Activated naive CD8-positive, alpha-beta T cell treated with anti-CD3 and anti-CD28 coated beads, Interleukin-2, amount 50 U/mL, for 16 hours (primary cell): ENCODE measurements around the gene GEMIN7.

ENCODE experiments used
- DNase-seq: peaks from one replicate; pipeline ENCODE4 v3.0.0-alpha.2; 2020; ENCODE audit warnings: low read depth, low spot score

GEMIN7 gene

DNA sequence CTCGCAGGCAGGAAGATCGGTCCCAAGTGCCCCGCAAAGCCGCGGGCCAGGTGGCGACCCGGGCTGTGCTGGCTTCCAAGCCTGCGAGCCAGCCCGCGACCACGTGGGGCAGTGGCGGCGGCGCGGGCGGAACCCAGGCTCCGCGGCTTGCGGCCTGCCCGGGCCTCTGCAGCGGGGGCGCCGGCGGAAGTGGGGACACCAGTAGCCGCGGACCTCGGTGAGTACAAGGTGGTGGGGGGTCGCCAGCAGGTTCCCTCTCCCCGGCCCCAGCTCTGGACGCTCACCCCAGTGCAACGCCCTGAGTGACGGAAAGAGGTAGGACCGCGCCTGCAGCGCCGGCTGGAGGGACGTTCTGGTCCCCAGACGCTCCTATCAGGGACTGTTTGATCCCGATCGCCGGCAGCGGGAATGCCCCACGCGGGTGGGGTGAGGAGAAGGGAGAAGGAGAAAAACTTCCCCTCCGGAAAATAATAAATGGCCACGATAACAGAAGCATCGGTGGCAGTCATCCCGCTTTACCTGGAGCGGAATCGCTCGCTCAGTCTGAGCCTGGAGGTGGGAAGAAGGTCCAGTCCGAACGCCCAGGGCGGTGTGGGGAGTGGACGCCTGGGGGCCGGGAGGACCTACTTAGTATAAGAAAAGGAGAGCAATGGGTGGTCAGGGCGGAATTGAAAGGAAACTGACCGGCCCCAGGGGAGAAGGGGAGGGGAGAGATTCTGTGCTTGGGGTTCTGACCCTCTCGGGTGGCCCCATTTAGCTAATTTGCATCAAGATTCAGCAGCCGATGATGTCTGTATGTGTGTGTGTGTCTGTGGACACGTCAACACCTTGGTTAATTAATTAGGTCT is at the start of gene GEMIN7:
Gene GEMIN7 (plus strand): TSS at position 198 of the 848 bp plus-strand sequence. CDS start 10,855 bp downstream, outside the sequence.
- peak; percentile 67 for DNase-seq

- DNase-seq: no peak
These were observed 48.2 kb upstream of the GEMIN7 start for GRCh38 chr19:45030825-45031224.

GRCh38 chr19:45032421-45032820 is 46.6 kb upstream of the GEMIN7 start:
- DNase-seq: no peak

GRCh38 chr19:45035755-45036154 is 43.3 kb upstream of the GEMIN7 start:
- no peak for DNase-seq

GRCh38 chr19:45037393-45038169 is 41.5 kb upstream of the GEMIN7 start:
- DNase-seq: no peak

- peak; percentile 77 for DNase-seq
These were observed 39.8 kb upstream of the GEMIN7 start, which contains the start of gene CLASRP for GRCh38 chr19:45038931-45039893. Gene CLASRP, plus strand, starts transcription at chr19:45039045. Its CDS starts 1,168 bp downstream, at chr19:45040213.

- no peak for DNase-seq
These were observed 38.8 kb upstream of the GEMIN7 start for GRCh38 chr19:45040059-45040771.

DNA sequence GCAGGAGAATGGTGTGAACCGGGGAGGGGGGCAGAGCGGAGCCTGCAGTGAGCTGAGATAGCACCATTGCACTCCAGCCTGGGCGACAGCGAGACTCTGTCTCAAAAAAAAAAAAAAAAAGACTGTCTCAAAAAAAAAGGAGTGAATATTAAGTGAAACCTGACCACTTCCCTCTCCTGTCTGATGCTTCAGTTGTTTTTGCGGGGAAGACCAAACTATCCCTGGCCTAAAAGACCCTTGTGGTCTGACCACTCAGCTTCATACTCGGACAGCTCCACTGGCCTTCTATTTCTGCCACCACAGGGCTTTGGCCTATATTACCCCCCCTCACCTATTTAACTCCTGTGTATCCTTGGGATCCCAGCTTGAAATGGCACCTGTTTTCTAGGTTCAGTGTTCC is 37.9 kb upstream of the GEMIN7 start:
- DNase-seq: no peak

DNA sequence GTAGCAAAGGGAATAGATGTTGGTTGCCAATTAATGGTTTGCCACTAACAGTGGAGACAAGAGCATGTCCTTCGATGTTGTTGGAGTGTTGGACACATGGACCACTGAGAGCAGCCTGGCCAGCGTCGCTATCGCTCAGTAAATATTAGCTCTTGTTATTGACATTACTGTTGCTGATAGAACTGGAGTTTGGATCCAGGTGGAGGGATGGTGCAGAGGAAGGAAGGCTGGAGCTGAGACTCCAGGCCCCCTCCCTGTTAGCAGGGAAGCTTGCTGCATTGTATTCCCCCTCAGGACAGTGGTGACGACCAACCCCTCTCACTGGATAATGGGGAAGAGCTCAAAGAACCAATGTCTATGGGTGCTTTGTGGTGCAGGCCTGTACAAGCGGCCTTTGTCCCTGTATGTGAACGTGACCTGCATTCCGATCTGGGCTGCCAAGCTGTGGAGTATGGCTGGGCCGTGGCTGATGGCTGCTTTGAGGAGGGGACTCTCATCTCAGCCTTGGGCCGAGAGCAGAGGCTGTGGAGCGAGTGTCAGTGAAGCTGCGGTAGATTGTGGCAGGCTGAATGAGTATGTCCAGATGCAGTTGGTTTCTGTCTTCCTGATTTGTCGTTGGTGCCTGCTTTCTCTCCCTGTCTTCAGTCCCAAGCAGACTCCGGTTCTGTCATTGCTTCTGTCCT is 33.2 kb upstream of the GEMIN7 start:
- DNase-seq: no peak

DNA sequence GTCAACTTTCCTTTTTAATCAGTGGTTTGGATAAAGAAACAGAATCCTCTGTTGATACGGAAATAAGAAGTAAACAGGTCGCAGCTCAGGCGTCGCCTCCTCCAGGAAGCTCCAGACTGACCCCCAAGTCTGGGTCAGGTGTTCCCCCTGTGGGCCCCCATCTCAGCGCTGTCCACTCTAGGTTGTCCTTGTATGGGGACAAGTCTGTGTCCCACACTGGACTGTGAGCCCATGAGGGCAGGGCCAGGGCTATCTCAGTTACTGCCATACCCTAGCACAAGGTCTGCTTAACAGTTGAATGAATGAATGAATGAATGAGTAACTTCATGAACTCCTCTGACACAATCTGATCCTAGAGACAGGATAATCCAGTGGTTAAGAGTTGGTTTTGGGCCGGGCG is 32.7 kb upstream of the GEMIN7 start:
- DNase-seq: no peak

DNA sequence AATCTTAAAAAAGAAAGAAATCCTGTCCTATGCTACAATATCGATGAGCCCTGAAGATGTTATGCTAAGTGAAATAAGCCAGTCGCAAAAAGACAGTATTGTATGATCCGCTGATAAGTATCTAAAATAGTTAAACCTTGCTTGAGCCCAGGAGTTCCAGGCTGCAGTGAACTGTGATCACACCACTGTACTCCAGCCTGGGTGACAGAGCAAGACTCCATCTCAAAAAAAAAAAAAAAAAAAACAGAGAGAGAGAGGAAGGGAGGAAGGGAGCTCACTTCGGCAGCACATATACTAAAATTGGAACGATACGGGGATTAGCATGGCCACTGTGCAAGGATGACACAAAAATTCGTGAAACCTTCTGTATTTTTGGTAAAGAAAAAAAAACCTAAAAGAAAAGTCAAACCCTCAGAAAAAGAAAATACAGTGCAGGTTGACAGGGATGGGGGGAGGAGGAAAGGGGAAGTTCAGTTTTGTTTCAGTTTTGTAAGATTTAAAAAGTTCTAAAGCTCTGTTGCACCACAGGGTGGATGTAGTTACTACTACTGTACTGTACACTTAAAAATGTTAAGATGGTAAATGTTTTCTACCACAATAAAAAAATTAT is 31.8 kb upstream of the GEMIN7 start:
- no peak for DNase-seq

- DNase-seq: no peak
These were observed 29.9 kb upstream of the GEMIN7 start for GRCh38 chr19:45049073-45049736.

DNA sequence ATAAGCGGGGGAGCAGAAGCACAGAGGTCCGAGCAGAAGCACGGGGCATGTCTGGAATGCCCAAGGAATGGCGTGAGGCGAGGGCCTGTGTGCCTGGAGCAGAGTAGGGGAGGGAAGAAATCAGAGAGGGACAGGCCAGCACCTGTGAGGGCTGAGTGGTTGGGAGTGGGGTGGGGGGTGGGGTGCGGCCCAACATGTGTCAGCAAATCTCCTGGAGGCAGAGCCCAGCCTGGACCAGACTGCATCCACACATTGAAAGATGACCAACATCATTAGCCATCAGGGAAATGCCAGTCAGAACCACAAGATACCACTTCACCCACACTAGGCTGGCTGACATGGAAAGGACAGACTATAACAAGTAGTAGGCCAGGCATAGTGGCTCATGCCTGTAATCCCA is 29.0 kb upstream of the GEMIN7 start:
- DNase-seq: no peak

GRCh38 chr19:45051929-45052579 is 27.0 kb upstream of the GEMIN7 start:
- no peak for DNase-seq

- DNase-seq: no peak
These were observed 22.2 kb upstream of the GEMIN7 start for GRCh38 chr19:45056831-45057230.

- DNase-seq: no peak
These were observed 21.6 kb upstream of the GEMIN7 start for GRCh38 chr19:45057444-45057843.

DNA sequence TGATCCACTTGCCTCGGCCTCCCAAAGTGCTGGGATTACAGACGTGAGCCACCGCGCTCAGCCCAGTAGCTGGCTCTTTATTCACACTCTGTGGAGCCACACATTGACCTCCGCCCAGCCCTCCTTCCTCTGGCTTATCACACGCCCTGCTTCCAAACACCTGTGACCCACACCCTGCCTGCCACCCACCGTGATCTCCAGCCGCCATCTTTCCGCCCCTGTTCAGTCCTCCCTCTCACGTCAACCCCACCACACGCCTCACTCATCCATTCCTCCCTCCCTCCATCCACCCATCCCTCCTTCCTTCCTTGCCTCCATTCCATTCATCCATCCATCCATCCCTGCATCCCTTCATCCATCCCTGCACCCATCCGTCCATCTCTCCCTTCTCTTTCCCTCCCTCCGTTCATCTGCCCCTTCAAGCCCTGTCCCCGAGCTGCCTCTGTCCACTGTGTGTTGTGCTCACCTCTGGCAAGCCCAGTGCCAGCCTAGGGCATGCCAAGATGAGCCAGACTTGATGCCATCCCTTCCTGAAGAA is 20.4 kb upstream of the GEMIN7 start:
- DNase-seq: no peak

DNA sequence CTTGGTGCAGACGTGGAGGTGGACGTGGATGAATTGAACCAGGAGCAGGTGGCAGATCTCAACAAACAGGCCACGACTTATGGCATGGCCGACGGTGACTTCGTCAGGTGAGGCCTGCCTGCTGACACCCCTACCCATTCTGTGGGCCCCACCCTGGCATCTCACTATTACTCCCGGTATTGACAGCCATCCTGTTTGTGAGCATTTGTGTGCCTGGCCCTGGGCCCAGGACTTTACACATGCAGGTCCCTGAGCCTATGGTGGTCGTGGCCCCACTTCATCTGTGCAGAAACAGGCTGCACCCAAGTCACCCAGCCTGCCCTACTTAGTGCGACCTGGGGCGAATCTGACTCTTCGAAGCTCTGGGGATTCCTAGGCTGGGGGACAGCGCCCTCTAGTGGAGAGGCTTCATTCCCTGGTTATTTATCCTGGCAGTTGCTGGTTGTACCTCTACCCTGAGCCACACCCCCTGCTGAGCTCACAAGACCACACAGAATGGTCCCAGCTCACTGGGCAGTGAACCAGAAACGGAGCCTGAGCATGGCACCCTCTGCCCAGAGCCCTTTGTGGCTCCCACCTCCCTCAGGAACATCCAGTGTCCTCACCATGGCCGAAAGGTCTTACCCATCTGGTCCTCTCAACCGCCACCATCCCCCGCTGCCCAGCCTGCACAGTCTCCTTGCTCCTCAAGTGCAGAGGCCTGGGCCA is 19.6 kb upstream of the GEMIN7 start:
- peak; percentile 64 for DNase-seq
